Measurements from ENCODE around the gene ZBED5. TPM values are rescaled to one million over a fixed set of nuclear protein-coding genes. Genes with fewer than 3 reads are reported as not detected.
"Not testable (repeated sequence)": the region's sequence is repeated elsewhere in the genome, so short reads cannot be mapped to it uniquely, and the experiment has no call there.

The ZBED5 gene
- total RNA-seq, 1 donor from 2014 or later: 120 TPM

DNA sequence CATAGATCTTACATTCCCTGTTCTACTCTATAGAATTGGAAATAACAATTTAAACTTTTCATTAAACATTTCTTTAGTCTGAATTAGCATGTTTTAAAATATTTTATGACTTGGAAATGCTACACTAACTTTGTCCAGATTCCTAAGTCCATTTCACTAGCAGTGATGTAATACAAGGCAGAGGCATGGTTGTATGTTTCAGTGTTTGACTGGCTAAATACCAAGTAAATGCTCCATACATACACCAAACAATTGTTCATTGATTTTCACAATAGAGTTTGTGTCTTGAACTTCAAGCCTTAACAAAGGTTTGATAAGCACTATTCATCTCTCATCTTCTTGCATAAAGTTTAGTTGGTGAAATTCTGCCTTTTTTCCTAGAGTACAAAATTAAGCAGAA, 13.5 kb downstream of the ZBED5 start:
- H3K9me3 Mint-ChIP-seq: no peaks in the 10 kb centered on the region
- H3K27me3 Mint-ChIP-seq (ENCODE audit: low read depth): no peaks in the 10 kb centered on the region
- H3K36me3 Mint-ChIP-seq: peaks cover under 1% of the 10 kb centered on the region
- TF ChIP-seq, protein P1, sequence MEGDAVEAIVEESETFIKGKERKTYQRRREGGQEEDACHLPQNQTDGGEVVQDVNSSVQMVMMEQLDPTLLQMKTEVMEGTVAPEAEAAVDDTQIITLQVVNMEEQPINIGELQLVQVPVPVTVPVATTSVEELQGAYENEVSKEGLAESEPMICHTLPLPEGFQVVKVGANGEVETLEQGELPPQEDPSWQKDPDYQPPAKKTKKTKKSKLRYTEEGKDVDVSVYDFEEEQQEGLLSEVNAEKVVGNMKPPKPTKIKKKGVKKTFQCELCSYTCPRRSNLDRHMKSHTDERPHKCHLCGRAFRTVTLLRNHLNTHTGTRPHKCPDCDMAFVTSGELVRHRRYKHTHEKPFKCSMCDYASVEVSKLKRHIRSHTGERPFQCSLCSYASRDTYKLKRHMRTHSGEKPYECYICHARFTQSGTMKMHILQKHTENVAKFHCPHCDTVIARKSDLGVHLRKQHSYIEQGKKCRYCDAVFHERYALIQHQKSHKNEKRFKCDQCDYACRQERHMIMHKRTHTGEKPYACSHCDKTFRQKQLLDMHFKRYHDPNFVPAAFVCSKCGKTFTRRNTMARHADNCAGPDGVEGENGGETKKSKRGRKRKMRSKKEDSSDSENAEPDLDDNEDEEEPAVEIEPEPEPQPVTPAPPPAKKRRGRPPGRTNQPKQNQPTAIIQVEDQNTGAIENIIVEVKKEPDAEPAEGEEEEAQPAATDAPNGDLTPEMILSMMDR (IDR thresholded peaks at IDR 0.05; ENCODE audit: unreplicated experiment): no peak
- peak overlapping the region; percentile 40 for H3K27ac Mint-ChIP-seq
- no peak for DNase-seq (ENCODE audit: low spot score in 2 of 2, unreplicated experiment in 2 of 2)
- peaks cover 9% of the 10 kb centered on the region for H3K4me1 Mint-ChIP-seq
- no peak overlapping the region for H3K4me3 Mint-ChIP-seq

DNA sequence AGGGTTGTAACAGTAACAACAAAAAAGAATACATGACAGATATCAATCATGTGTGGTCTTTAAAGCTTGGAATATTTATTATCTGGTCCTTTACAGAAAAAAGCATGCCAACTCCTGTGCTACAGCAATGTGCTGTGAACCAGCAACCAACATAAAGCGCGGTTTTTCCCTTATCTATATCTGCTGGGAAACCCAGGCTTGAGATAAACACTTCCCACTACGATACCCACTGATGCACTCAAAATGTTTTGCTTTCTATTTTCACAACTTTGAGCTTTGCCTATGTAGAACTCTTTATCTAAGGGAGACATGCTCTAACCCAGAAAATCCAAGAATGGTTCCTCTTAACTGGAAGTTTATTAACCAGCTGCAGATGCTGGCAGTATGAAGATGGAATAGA, 19.0 kb downstream of the ZBED5 start:
- Mint-ChIP-seq H3K36me3 (no peaks in the 10 kb centered on the region), H3K4me3 (no peak overlapping the region), H3K27ac (no peak overlapping the region), H3K9me3 (peaks cover 11% of the 10 kb centered on the region), H3K27me3 (ENCODE audit: low read depth) (no peaks in the 10 kb centered on the region), H3K4me1 (peaks cover 3% of the 10 kb centered on the region)
- TF ChIP-seq, protein P1 (IDR thresholded peaks at IDR 0.05; ENCODE audit: unreplicated experiment): no peak
- DNase-seq (ENCODE audit: low spot score in 2 of 2, unreplicated experiment in 2 of 2): no peak

DNA sequence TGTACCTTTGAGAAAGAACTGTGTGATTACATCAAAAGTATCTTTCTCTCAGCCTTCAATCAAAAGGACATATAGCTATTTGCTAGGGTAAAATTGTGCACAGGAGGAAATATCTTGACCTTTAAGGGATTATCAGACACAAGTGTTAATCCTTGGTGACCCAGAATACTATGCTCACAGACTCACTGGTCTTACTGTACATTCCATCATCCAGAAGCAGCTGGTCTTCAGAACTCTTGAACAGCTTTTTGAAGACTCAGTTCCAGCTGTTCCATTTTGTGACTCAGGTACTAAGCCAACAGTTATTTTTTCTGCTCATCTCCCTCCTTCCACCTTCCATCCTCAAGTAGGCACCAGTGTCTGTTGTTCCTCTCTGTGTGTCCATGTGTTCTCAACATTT, 19.8 kb downstream of the ZBED5 start:
- no peaks in the 10 kb centered on the region for H3K27me3 Mint-ChIP-seq (ENCODE audit: low read depth)
- no peak overlapping the region for H3K4me3 Mint-ChIP-seq
- no peak for DNase-seq (ENCODE audit: low spot score in 2 of 2, unreplicated experiment in 2 of 2)
- peaks cover 11% of the 10 kb centered on the region for H3K9me3 Mint-ChIP-seq
- TF ChIP-seq, protein P1 (IDR thresholded peaks at IDR 0.05; ENCODE audit: unreplicated experiment): no peak
- H3K27ac Mint-ChIP-seq: no peak overlapping the region
- no peaks in the 10 kb centered on the region for H3K36me3 Mint-ChIP-seq
- H3K4me1 Mint-ChIP-seq: peaks cover 3% of the 10 kb centered on the region

DNA sequence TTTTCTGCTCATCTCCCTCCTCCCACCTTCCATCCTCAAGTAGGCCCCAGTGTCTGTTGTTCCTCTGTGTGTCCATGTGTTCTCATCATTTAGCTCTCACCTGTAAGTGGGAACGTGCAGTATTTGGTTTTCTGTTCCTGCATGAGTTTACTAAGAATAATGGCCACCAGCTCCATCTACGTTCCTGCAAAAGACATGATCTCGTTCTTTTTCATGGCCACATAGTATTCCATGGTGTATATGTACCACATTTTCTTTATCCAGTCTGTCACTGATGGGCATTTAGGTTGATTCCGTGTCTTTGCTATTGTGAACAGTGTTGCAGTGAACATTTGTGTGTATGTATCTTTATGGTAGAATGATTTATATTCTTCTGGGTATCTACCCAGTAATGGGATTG, 21.0 kb downstream of the ZBED5 start:
- DNase-seq (ENCODE audit: low spot score in 2 of 2, unreplicated experiment in 2 of 2); H3K4me1 Mint-ChIP-seq; H3K27me3 Mint-ChIP-seq (ENCODE audit: low read depth): not testable (repeated sequence)

DNA sequence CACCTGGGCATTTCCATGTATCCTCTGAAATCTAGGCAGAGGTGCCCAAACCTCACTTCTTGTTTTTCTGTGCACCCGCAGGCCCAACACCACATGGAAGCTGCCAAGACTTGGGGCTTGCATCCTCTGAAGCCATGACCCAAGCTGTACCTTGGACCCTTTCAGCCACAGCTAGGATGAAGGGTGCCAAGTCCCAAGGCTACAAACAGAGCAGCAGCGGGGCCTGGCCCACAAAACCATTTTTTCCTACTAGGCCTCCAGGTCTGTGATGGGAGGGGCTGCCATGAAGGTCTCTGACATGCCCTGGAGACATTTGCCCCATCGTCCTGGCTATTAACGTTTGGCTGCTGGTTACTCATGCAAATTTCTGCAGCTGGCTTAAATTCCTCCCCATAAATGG, 28.7 kb downstream of the ZBED5 start:
- Mint-ChIP-seq H3K27me3 (ENCODE audit: low read depth) (no peaks in the 10 kb centered on the region), H3K9me3 (peaks cover 3% of the 10 kb centered on the region), H3K27ac (no peak overlapping the region), H3K36me3 (peaks cover 2% of the 10 kb centered on the region), H3K4me3 (no peak overlapping the region), H3K4me1 (peaks cover 2% of the 10 kb centered on the region)
- no peak for DNase-seq (ENCODE audit: low spot score in 2 of 2, unreplicated experiment in 2 of 2)
- TF ChIP-seq, protein P1 (IDR thresholded peaks at IDR 0.05; ENCODE audit: unreplicated experiment): no peak

More for the DNA sequence above, 21.0 kb downstream of the ZBED5 start:
- peaks cover 11% of the 10 kb centered on the region for H3K9me3 Mint-ChIP-seq
- H3K4me3 Mint-ChIP-seq, H3K27ac Mint-ChIP-seq, H3K36me3 Mint-ChIP-seq: not testable (repeated sequence)

DNA sequence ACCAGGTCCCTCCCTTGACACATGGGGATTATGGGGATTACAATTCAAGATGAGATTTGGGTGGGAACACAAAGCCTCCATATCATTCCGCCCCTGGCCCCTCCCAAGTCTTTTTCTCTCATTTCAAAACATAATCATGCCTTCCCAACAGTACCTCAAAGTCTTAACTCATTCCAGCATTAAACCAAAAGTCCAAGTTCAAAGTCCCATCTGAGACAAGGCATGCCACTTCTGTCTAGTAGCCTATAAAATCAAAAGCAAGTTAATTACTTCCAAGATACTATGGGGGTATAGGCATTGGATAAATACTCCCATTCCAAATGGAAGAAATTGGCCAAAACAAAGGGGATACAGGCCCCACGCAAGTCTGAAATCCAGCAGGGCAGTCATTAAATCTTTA, 29.5 kb downstream of the ZBED5 start:
- DNase-seq (ENCODE audit: low spot score in 2 of 2, unreplicated experiment in 2 of 2): no peak
- Mint-ChIP-seq H3K4me3 (no peak overlapping the region), H3K27ac (no peak overlapping the region), H3K4me1 (peaks cover 10% of the 10 kb centered on the region), H3K36me3 (peaks cover 2% of the 10 kb centered on the region), H3K9me3 (peaks cover 3% of the 10 kb centered on the region), H3K27me3 (ENCODE audit: low read depth) (no peaks in the 10 kb centered on the region)
- TF ChIP-seq, protein P1 (IDR thresholded peaks at IDR 0.05; ENCODE audit: unreplicated experiment): no peak
